Stimulated activated CD4-positive, alpha-beta T cell treated with anti-CD3 and anti-CD28 coated beads, Interleukin-1b, Interleukin-23, amount 100 ng/mL, for 1 hour (primary cell): ENCODE measurements around the gene PTPN18.
"Not testable (repeated sequence)": the region's sequence is repeated elsewhere in the genome, so short reads cannot be mapped to it uniquely, and the experiment has no call there.

Experiments
- DNase-seq, 2 donors: peaks; one replicate each; pipeline ENCODE4 v3.0.0-alpha.2; 2020; ENCODE audit warnings: low read depth in 2 of 2

PTPN18 gene, protein sequence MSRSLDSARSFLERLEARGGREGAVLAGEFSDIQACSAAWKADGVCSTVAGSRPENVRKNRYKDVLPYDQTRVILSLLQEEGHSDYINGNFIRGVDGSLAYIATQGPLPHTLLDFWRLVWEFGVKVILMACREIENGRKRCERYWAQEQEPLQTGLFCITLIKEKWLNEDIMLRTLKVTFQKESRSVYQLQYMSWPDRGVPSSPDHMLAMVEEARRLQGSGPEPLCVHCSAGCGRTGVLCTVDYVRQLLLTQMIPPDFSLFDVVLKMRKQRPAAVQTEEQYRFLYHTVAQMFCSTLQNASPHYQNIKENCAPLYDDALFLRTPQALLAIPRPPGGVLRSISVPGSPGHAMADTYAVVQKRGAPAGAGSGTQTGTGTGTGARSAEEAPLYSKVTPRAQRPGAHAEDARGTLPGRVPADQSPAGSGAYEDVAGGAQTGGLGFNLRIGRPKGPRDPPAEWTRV

DNA sequence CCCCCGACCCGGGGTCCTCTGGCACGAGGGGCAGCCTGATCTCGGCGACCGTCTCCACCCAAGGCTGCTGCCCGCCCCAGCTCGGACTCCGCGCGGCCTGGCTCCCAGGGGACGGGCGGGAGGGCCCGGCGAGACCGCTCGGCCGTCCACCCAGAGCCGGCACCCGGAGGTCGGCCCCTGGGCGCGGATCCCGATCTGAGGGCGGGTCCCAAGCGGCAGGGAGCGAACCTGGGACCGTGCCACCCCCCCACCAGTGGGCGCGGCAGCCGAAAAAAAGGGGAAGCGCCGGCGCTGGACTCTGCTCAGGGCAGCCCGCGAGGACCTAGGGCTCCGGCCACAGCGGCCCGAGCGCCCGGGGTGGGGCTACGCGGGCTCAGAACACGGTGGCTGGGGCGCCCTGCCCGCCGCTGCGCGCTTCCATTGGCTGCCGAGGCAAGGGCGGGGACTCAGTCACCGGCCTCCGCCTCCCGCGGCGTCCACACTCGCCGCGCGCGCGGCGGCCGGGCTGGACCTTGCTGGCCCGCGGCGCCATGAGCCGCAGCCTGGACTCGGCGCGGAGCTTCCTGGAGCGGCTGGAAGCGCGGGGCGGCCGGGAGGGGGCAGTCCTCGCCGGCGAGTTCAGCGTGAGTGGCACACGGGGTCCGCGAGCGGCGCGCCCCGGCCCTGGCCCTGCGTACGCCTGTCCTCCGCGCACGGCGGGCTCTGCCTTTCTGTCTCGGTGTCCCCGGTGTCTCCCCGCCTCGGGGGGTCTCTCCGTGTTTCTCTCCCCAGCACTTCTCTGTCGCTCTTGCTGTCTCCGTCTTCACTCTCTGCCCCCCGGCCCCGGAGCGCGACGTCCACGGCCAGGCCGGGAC, at the start of gene PTPN18:
Gene PTPN18, plus strand, starts transcription at position 479 of the 854 bp plus-strand sequence. Its CDS starts 52 bp downstream, at position 531.
- DNase-seq, result no peak

DNA sequence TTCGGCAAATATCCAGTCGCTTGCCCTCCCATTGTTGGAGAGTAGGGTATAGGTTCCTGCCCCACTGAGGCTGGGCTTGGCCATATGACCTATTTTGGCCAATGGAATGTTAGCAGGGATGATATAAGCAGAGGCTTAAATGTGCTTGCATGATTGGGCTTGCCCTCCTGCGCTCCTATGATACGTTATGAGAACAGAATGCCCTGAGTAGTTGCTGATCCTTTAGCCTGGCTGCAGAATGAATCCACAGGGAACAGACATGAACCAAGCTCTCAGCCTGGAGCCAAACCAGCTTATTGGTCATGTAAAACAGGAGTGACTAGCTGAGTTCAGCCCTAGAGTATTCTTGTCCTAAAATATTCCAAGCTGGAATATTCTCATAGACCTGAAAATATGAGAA, 48.0 kb upstream of the PTPN18 start:
- no peak for DNase-seq

- no peak for DNase-seq
Observed at GRCh38 chr2:130310881-130311280, 45.0 kb upstream of the PTPN18 start.

- no peak for DNase-seq
Observed at GRCh38 chr2:130313812-130314334, 42.0 kb upstream of the PTPN18 start.

DNA sequence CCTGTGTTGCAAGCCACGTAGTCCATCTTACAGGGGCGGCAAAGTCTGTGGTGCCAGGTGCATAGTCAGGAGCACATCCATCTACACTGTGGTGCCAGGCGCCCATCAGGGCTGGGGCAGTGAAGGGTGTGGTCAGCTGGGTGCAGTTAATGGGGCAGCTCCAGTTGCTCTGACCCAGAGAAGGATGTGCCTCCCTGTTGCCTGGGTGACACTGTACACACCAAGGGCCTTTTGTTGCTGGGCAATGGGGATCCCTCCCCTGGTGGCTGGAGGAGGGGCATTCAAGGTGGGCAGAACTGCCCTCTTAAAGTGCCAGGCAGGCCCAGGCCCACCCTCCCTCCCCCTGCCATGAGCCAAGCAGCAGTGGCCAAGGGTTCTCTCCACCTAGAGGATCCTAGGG, 41.5 kb upstream of the PTPN18 start:
- DNase-seq, result no peak

DNA sequence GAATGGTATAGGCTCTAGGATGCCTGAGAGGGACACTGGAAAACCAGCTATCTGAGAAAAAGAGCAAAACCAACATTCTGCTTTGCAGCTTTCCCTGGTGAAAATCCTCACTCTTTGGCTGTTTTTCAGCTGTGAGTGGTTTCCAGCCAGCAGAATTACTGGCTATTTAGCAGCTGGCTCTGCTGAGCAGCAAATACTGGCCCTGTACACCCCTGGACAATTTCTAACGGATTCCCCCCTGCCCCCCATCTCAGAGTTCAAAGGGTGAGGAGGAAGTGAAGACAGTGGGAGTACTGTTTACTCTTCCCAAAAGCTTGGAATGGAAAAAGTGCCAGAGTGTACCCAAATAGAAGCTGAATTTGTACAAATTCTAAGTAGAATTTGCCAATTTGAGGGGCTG, 39.3 kb upstream of the PTPN18 start:
- DNase-seq, result no peak

- no peak for DNase-seq
Observed at GRCh38 chr2:130318906-130319305, 37.0 kb upstream of the PTPN18 start.

DNA sequence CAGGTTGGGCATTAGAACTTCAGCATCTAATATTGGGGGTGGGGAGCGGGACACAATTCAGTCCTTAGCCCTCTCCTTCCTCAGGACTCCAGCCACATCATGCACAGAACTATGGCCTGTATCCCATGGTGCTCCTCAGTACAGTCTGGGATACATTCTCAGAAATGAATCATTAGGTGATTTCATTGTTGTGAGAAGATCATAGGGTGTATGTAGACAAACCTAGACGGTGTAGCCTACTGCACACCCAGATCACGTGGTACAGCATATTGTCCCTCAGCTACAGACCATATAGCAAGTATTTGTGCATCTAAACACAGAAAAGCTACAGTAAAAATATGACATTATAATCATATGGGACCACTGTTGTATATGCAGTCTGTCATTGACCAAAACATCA, 36.3 kb upstream of the PTPN18 start:
- DNase-seq, result no peak

DNA sequence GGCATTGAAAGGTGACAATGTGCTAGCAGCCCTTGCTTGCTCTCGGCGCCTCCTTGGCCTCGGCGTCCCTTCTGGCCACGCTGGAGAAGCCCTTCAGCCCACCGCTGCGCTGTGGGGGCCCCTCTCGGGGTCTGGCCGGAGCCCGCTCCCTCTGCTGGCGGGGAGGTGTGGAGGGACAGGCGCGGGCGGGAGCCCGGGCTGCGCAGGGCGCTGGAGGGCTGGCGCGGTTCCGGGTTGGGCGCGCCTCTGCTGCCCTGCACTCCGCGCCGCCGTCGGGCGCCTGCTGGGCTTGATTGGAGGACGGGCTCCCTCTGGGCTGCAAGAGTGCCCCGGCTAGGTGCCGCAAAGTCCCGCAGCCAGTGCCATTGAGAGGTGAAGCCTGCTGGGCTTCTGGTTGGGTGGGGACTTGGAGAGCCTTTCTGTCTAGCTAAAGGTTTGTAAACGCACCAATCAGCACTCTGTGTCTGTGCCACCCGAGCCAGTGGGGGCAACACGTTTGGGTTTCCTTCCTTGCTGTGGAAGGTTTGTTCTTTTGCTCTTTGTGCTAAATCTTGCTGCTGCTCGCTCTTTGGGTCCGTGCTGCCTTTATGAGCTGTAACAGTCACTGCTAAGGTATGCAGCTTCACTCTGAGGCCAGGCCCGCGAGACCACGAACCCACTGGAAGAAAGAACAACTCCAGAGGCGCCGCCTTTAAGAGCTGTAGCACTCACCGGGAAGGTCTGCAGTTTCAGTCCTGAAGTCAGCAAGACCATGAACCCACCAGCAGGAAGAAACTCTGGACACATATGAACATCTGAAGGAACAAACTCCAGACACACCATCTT, 27.9 kb upstream of the PTPN18 start:
- no peak for DNase-seq

DNA sequence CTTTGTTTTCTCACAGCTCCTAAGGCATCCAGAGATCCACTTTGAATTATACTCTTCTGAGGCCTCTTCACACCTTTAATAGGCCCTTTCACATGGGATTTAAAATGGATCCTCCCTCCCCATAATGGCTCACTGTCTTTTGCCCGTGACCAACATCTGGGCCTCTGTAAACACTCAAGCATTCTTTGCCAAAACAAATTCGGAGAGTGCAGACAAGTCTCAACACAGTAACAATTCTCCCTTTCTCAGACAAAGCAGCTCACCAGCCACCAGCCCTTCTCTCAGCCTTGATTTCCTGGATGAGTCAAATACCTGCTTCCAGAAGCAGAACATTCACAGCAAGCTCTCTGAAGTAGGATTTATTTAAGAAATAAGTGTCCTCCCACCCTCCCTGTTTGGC, 27.1 kb upstream of the PTPN18 start:
- DNase-seq, result no peak

GRCh38 chr2:130332271-130333073, 23.4 kb upstream of the PTPN18 start:
- DNase-seq, result peak; percentile 29 to 56

DNA sequence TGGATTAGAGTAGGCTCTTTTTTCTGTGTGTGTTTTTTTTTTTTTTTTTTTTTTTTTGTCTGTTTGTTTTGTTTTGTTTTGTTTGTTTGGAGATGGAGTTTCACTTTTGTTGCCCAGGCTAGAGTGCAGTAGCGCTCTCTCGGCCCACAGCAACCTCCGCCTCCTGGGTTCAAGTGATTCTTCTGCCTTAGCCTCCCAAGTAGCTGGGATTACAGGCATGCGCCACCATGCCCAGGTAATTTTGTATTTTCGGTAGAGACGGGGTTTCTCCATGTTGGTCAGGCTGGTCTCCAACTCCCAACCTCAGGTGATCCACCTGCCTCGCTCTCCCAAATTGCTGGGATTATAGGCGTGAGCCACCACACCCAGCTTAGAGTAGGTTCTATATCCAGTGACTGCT, 22.6 kb upstream of the PTPN18 start:
- not testable (repeated sequence) for DNase-seq

GRCh38 chr2:130334026-130334425, 21.8 kb upstream of the PTPN18 start:
- no peak for DNase-seq

DNA sequence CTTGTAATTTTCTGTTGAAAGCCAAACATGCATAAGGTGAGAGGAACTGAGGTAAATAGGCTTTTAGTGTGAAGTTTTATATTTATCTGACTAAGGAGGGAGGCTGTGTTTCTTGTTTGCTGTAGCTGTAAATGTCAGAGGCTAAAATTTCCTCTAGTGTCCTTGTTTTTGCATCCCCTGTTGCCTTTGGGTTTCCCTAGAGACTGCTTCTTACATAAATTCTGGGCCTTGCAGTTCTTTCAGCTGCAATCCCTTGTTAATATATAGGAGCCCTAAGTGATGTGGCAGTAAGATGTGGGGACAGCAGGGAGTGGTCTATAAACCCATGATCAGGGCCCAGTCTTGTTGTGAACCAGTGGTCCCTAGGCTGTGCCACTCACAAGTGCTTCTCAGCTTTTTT, 20.6 kb upstream of the PTPN18 start:
- DNase-seq, result no peak

DNA sequence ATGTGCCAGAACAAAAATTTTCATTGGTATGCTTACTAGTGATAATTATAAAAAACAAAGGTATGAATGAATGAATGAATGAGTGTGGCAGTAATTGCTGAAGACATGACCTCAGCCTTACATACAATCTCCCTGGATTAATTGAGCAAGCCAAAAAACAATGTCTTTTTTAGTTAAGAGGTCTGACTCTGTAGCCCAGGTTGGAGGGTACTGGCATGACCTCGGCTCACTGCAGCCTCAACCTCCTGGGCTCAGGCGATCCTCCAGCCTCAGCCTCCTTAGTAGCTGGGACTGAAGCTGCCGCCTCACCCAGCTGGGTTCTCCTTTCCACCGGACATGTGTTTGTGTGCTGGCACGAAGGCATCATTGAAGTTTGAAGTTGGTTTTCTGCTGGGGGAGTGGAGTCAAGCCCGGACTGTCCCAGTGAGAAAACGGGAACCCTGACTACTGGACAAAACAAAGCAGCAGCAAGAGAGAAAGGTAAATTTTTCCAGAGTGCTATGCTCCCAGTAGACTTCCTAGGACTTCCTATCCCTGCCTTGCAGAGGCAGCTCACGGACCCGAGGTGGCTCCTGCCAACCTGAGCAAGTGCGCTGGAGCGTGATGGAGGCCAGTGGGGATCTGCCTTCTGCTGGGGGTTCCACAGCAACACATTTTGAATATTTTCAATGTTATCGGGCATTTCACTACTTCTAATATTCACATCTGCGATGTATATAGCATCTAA, 19.5 kb upstream of the PTPN18 start:
- no peak for DNase-seq

DNA sequence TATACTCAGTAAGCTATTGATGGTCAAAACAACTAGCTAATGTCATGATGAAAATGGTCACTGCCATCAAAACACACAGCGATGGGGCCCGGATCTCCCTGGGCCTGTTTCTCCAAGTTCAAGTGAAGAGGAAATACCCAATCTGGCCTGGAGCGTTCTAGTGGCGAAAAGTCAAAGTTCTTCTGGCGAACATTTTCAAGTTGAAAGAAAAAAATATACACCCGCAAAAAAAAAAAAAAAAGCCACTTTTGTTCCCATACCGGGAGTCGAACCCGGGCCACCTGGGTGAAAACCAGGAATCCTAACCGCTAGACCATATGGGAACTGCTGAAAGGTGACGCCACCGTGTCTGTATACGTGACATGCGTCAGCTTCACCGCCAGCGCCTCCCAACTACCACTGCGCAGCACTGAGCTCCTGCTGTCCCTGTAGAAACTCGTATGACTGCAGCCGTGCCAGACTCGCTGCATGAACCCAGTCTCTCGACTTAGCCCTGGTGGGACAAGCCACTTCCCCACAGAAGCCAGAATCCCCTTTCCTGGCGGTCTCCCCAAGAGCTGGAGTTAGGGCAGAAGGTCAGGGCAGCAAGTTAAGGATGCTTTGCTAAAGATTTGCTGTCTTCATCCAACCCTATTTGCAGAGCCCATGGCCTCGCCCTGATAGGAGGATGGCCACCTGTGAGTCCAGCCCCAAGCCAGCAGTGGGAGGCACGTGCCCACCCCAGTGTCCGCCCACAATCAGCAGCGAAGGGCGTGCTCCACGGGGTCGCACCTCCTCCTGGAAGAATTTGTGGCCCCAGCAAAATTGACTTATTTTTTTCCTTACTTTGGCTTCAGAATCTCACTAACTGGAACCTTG, 18.8 kb upstream of the PTPN18 start:
- DNase-seq, result peak in 1 of 2 donors; percentile 46

GRCh38 chr2:130337735-130338325, 18.0 kb upstream of the PTPN18 start:
- DNase-seq, result no peak

GRCh38 chr2:130338793-130339345, 17.0 kb upstream of the PTPN18 start:
- DNase-seq, result no peak
